ENCODE results near the gene AFM. TPM values are rescaled to one million over a fixed set of nuclear protein-coding genes. Genes with fewer than 3 reads are reported as not detected.

AFM gene
- polyA plus RNA-seq, 1 experiment = not detected

- POLR2A ChIA-PET = no interaction called here
- Histone ChIP-seq H3K27me3 (ENCODE audit: control insufficient read depth, insufficient read depth, low read length) (no peaks in the 10 kb centered on the region), H3K27ac (ENCODE audit: low read depth, low read length) (no peak overlapping the region), H3K4me3 (ENCODE audit: low read depth, low read length) (no peak overlapping the region), H3K9me3 (ENCODE audit: control insufficient read depth, insufficient read depth, low read length) (no peaks in the 10 kb centered on the region)
- no peak for DNase-seq (ENCODE audit: low read depth, low spot score)
- CTCF ChIA-PET = interaction anchor here (0.8 to 4.8 kb wide), 5 partner anchors 10 to 186 kb away, joined by 3 to 40 read pairs (median 5); no protein-coding TSS in a partner anchor
- TF ChIP-seq CTCF (IDR thresholded peaks at IDR 0.05; ENCODE audit: low read depth, low read length) = no peak
Observed at GRCh38 chr4:73443224-73443623, 38.3 kb upstream of the AFM start.

GRCh38 chr4:73445383-73446335 lies 35.9 kb upstream of the AFM start:
- H3K4me3 ChIP-seq (ENCODE audit: low read depth, low read length) = no peak overlapping the region
- TF ChIP-seq CTCF (IDR thresholded peaks at IDR 0.05; ENCODE audit: low read depth, low read length) = no peak
- H3K9me3 ChIP-seq (ENCODE audit: control insufficient read depth, insufficient read depth, low read length) = no peaks in the 10 kb centered on the region
- DNase-seq (ENCODE audit: low read depth, low spot score) = no peak
- ChIA-PET CTCF (interaction anchor here (0.5 to 4.8 kb wide), 45 partner anchors 8 to 831 kb away, joined by 3 to 40 read pairs (median 4); partner anchors contain the start of genes AFP and ANKRD17), POLR2A (no interaction called here)
- H3K27me3 ChIP-seq (ENCODE audit: control insufficient read depth, insufficient read depth, low read length) = no peaks in the 10 kb centered on the region
- no peak overlapping the region for H3K27ac ChIP-seq (ENCODE audit: low read depth, low read length)

GRCh38 chr4:73446336-73446938 lies 35.1 kb upstream of the AFM start:
- Histone ChIP-seq H3K27ac (ENCODE audit: low read depth, low read length) (no peak overlapping the region), H3K4me3 (ENCODE audit: low read depth, low read length) (no peak overlapping the region), H3K9me3 (ENCODE audit: control insufficient read depth, insufficient read depth, low read length) (no peaks in the 10 kb centered on the region), H3K27me3 (ENCODE audit: control insufficient read depth, insufficient read depth, low read length) (no peaks in the 10 kb centered on the region)
- no peak for DNase-seq (ENCODE audit: low read depth, low spot score)
- POLR2A ChIA-PET = no interaction called here
- CTCF ChIA-PET = interaction anchor here (0.6 to 4.8 kb wide), 46 partner anchors 8 to 830 kb away, joined by 3 to 40 read pairs (median 4); partner anchors contain the start of genes AFP and ANKRD17
- TF ChIP-seq CTCF (IDR thresholded peaks at IDR 0.05; ENCODE audit: low read depth, low read length) = peak; percentile 77

GRCh38 chr4:73447671-73448070 lies 33.9 kb upstream of the AFM start:
- no peak overlapping the region for H3K4me3 ChIP-seq (ENCODE audit: low read depth, low read length)
- POLR2A ChIA-PET = interaction anchor here (0.5 kb wide), 1 partner anchor 9 kb away, joined by 6 read pairs; no protein-coding TSS in a partner anchor
- no peak overlapping the region for H3K27ac ChIP-seq (ENCODE audit: low read depth, low read length)
- no peaks in the 10 kb centered on the region for H3K27me3 ChIP-seq (ENCODE audit: control insufficient read depth, insufficient read depth, low read length)
- H3K9me3 ChIP-seq (ENCODE audit: control insufficient read depth, insufficient read depth, low read length) = no peaks in the 10 kb centered on the region
- no peak for TF ChIP-seq CTCF (IDR thresholded peaks at IDR 0.05; ENCODE audit: low read depth, low read length)
- CTCF ChIA-PET = interaction anchor here (0.5 to 3.3 kb wide), 8 partner anchors 9 to 341 kb away, joined by 3 to 26 read pairs (median 4); partner anchors contain the start of gene AFP
- no peak for DNase-seq (ENCODE audit: low read depth, low spot score)

Data from AG04450 (cell line).